Forelimb muscle (tissue), 1 donor: ENCODE data around the gene WDR45B. TPM values are rescaled to one million over a fixed set of nuclear protein-coding genes. Genes with fewer than 3 reads are reported as not detected.

Experiments
- DNase-seq: peaks from one replicate; pipeline ENCODE4 v3.0.0-alpha.2; 2013; ENCODE audit warnings: low read depth
- polyA plus RNA-seq: library from polyadenylated mRNA; unstranded; fragments of 120-200 nt; gene quantifications from one replicate; pipeline ENCODE4 v1.2.1, GENCODE V29; 2013; ENCODE audit not compliant: insufficient read length

WDR45B gene
- polyA plus RNA-seq, 1 donor: 56.1 TPM

GRCh38 chr17:82677353-82677925 lies 29.2 kb upstream of the WDR45B start:
- no peak for DNase-seq

GRCh38 chr17:82675476-82676245 lies 27.4 kb upstream of the WDR45B start:
- no peak for DNase-seq

- DNase-seq: no peak
Observed at GRCh38 chr17:82674656-82675475, 26.6 kb upstream of the WDR45B start.

- no peak for DNase-seq
Observed at GRCh38 chr17:82670661-82671450, 22.6 kb upstream of the WDR45B start.

- no peak for DNase-seq
Observed at GRCh38 chr17:82668631-82669099, 20.4 kb upstream of the WDR45B start.

- DNase-seq: no peak
Observed at GRCh38 chr17:82668024-82668630, 19.9 kb upstream of the WDR45B start.

- no peak for DNase-seq
Observed at GRCh38 chr17:82667668-82668000, 19.4 kb upstream of the WDR45B start.

- no peak for DNase-seq
Observed at GRCh38 chr17:82666931-82667667, 18.9 kb upstream of the WDR45B start.

GRCh38 chr17:82665891-82666290 lies 17.6 kb upstream of the WDR45B start:
- DNase-seq: no peak

GRCh38 chr17:82665217-82665616 lies 17.0 kb upstream of the WDR45B start:
- no peak for DNase-seq

GRCh38 chr17:82664701-82665182 lies 16.5 kb upstream of the WDR45B start:
- DNase-seq: no peak

- DNase-seq: no peak
Observed at GRCh38 chr17:82664276-82664575, 16.0 kb upstream of the WDR45B start.

GRCh38 chr17:82663381-82664275 lies 15.4 kb upstream of the WDR45B start:
- DNase-seq: no peak

- no peak for DNase-seq
Observed at GRCh38 chr17:82662711-82663261, 14.5 kb upstream of the WDR45B start.

GRCh38 chr17:82661717-82662683 lies 13.8 kb upstream of the WDR45B start:
- no peak for DNase-seq

GRCh38 chr17:82659886-82660285 lies 11.6 kb upstream of the WDR45B start:
- no peak for DNase-seq

GRCh38 chr17:82658796-82659452 lies 10.7 kb upstream of the WDR45B start:
- no peak for DNase-seq

GRCh38 chr17:82658331-82658730 lies 10.1 kb upstream of the WDR45B start:
- DNase-seq: no peak
